NCI-H187 (cell line): ENCODE results near the gene CEP85L.
A peak's percentile ranks its signal among the peaks of the same experiment; 100 is the strongest.

Source experiments
- DNase-seq, 2 experiments: peaks; one replicate each; lab custom pipeline; 2025; lab: John Stamatoyannopoulos, UW

Gene CEP85L

DNA sequence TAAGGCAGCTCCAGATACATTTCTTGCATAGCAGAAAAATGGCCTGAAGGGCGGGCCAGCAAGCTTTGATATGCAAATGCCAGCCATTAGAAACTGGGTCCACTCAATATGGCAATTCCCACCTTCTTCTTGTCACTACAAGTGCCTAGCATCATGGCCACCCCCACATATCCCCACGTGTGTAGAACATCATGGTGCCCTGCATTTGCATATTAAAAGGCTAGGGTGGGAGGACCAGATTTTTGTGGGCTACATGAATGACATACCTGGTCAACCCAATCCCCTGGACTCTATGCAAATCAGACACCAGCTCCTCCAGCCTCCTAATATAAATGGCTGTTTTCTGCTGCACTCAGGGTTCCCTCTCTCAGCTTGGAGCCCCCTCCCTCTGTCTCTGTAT is 71.6 kb downstream of the CEP85L start:
- no peak for DNase-seq

DNA sequence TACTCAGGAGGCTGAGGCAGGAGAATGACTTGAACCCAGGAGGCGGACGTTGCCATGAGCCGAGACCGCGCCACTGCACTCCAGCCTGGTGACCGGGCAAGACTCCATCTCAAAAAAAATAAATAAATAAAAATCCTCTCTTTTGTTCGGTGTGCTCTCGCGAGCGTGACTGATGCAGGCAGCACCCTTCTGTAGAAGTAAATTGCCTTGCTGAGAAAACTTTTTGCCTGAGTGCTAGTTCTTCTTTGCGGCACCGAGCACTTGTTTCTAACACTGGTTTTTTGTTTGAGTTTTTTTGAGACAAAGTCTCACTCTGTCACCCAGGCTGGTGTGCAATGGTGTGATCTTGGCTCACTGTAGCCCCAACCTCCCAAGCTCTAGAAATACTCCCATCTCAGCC is 72.8 kb downstream of the CEP85L start:
- no peak for DNase-seq

DNA sequence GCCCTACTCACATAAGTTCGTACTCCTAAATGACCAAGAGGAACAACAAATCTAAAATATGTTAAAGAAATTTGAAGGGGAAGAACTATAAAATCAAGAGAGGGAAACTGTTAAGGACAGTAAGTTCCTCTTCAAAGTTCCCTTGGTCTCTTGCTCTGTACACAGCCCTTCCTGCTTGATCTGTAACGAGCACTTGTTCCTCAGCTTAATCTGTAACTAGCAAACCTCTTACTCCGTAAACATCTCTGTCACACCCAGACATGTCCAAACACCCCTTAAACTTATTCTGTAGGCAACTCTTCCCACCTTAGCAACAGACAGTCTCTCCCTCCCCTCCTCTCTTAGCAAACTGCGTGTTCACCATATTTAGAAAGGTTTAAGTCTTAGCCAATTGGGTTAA is 73.4 kb downstream of the CEP85L start:
- DNase-seq = no peak

DNA sequence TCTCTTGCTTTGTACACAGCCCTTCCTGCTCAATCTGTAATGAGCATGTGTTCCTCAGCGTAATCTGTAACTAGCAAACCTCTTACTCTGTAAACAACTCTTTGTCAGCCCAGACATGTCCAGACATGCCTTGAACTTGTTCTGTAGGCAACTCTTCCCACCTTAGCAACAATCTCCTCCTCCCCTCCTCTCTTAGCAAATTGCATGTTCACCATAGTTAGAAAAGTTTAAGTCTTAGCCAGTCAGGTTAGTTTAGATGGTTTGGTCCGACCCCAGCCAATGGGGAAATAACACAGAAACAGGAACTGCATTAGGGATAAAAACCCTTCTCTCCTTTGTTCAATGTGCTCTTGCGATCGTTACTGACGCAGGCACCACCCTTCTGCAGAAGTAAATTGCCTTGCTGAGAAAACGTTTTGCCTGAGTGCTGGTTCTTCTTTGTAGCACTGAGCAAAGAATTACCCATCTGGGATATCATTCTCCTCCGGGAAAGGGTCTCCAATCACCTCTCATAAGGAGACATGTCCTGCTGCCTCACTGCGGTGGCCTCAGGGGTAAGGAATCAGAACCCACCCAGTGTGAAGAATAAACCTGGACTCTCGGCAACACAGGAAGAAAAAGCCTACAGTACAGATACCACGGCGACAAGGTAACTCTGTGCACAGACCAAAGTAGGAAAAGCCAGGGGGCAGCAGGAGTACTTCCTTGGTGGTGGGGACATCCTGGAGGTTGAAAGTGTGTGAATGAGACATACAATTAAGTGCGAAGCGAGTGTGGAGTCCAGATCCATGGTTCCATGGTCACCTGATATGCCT is 77.1 kb downstream of the CEP85L start:
- DNase-seq = no peak

DNA sequence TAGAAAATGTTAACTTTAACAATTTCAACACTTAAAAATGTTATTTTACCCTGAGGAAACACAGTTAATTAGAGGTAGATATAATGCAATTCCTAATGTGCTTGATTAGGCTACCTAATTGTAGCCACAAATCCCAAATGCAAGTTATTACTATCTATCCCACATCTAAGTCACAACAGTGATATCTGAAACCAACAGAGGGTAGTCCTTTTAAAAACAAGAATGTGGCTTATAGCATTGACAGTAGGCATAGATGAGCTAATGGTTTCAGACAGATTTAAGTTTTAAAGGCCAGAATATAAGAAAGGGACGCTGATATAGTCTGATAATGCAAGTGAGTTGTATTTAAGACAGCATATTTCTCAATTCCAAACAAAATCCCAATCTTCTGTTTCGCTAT is 80.3 kb downstream of the CEP85L start:
- DNase-seq = no peak

DNA sequence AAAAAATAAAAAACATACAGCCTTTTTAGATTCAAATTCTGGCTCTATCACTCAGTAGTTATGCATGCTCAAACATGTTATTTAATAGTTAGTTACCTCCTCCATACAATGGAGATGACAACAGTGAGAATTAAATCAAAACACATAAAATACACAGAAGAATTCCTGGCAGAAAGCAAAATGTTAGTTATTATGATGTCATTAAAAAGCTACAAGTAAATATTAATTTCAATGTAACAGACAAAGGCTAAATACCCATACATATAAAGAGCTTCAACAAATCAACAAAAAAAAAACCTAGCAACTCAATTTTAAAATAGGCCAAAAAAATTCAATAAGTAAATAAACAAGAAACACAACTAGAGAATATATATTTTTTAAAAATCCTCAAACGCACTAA is 81.9 kb downstream of the CEP85L start:
- DNase-seq = no peak

DNA sequence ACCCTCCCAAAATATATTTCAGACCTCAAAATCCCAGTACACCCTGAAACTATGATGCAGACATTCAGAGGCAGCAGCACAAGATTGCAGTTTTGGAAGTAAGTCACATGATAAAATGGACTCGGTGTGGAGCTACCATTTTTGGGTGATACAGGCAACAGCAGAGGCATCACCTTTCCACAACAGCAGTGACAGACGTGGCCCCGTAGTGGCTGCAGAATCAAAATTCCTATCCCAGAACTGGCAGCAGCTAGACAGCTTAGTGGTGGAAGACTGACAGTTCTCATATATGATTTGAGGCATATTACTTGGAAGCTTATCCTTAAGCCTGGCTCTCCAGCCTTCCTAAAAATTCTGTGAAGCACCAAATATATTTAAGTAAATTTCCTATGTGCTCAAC is 83.4 kb downstream of the CEP85L start:
- DNase-seq = no peak

DNA sequence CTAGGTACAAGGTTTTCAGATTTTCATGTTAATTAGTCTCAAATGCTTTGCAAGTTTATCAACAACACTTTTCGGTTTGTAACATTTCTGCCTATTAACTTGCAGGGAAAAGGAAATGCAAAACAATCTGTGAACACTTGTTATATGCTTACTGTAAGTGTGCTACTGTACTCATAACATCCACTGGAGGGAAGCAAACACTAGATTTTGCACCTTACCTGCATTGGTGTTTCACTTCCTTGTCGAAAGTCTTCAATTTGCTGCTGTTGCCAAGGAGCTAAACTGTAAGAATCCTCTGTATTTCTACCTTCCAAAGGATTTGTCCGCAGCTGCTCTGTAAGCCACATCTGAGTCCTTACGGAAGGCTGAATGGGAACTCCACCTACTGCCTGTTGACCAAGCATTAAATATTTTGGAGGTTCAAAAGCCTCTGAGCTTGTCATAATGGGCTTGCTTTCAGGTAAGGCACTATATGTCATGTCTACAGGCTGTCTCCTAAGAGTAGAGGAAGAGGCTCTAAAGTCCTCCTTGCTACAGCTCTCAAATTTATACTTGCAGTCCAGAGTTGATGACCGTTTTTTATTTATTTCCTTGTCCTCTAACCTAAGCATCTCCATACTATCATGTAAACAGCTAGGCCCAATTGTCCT is 86.0 kb downstream of the CEP85L start:
- DNase-seq = no peak

DNA sequence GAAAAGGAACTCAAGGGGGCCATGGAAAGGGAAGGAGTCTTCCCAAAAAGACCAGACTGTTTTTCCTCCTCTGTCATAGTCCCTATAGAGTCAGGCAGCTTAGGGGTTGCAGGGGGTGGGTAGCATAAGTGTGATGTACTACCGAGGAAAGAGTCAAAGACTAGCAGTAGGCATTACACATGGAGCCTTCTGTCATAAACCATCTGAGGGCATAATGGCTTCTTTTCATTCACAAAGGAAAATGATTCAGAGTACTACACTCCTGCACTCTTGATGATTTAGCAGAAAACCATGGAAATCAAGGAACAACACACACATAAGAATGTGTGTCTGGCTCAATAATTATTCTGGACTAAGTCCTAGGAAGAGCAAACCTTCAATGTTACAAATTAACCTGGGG is 88.4 kb downstream of the CEP85L start:
- DNase-seq = no peak

DNA sequence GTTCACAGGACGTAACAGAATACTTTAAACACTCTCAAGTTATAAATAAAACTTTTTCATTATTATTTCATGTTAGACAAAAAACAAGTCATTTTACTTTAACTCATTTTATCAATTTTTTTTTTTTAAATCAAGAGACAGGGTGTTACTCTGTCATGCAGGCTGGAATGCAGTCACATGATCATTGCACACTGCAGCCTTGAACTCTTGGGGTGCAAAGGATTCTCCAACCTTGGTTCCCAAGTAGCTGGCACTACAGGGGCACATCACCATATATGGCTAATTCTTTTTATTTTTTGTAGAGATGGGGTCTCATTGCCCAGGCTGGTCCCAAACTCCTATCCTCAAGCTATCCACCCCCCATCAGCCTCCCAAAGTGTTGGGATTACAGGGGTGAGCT is 89.1 kb downstream of the CEP85L start:
- no peak for DNase-seq

DNA sequence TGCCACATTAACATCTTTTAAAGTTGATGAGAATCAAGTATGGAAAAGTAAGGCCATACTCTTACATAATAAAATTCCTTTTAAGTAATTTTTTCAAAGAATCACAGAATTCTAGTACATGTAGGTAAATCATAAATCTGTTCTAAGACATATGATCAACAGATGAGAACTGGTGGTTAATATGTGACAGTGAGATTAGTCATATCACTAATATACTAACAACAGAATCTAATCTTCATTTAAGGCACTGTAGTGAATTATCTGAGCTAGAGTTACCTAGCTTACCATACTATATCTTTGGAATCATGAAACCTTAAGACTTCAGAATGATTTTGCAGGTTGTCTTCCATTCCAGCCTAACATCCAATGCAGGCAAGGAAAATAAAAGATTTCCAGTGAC is 91.7 kb downstream of the CEP85L start:
- DNase-seq = no peak

DNA sequence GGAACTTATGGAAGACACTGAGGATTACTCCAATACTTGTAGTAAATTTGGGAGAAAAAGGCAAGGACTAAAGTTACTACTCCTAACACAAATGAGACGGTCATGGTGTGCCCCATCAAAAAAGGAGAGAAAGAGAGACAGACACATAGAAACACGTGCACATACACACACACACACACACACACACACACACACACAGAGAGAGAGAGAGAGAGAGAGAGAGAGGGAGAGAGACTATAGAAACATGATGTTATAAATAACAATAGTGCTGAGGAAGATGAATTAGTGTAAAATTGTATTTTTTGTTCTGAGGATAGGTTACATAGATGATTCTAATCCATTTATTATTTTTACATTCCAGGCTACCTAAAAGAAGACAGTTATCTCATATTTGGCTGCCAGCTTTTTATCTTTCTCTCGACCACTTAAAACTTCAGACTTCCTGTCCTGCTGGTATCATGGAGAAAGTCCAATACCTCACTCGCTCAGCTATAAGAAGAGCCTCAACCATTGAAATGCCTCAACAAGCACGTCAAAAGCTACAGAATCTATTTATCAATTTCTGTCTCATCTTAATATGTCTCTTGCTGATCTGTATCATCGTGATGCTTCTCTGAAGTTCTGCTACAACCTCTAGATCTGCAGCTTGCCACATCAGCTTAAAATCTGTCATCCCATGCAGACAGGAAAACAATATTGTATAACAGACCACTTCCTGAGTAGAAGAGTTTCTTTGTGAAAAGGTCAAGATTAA is 92.8 kb downstream of the CEP85L start:
- DNase-seq = no peak

DNA sequence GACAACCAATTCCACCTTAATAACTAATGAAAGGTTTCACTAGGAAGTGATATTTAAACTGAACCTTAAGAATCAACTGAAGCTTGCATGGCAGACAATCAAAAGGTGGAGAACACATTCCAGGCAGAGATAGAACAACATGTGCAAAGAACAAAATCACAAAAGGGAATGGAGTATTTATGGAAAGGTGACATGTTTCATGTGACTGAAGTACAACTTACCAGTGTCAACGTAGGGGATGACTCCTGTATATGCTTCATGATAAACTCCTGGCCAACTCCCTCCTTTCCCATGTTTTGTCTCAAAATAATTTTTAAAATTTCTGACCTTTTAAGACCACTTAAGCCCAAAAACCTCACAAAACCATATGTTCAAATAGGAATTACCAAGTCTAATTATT is 96.7 kb downstream of the CEP85L start:
- DNase-seq = no peak

DNA sequence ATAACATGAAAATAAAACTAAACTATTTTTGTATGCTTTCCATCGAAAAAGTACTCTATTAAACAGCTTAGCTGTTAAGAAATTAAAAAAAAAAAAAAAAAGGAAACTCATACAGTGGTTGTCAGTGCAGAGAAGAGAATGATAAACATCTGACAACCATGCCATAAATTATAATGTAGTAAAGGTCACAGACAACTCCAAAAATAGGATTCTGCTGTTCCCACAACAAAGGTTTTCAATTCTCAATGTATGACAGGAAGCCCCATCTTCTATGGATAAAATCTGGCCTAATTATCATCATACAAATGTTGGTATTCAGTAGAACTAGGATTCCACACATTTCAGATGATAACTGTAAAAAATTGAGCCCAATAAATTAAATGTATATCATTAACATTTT is 98.3 kb downstream of the CEP85L start:
- no peak for DNase-seq

DNA sequence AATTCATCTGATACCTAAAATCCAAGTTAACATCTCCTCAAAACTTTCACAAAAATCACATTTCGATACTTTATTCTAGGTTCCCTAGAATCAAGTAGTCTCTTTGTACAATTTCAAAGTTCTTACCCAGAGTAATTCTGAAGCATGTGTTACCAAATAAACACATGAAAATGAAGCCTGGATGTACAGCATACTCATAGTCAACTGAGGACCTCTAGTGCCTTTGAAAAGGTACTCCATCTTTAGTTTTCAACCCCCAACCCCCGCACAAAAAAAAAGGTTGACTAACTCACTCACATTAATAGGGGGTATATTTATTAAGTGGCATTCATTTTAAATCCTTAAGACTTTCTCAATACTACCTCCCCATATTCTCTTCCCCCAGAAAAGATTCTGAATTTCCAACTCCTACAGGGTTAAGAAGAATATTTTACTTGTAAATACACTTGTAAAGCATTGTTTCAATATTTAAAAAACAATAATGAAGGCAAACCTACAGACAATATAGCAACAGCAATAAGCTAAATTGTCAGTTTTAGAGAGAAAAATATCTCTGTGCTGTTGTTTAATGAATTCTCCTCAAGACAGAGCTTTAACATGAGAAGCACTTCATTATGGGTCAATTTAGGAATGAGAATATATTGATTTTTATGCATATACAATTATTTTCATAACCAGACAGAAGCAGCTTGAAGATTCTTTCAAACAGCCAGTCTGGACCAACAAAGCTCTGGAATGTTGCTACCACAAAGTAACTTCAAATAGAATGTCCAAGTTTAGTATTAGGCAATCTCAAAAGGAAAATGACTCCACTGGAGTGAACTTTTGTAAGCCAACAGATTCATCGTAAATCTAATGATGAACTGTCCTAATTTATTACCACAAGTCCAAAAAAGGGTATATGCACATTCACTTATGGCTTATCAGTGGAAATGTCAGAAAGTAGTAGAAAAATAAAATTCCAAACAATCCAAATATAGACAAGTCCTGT is 100.0 kb downstream of the CEP85L start:
- peak in 1 of 2 experiments; percentile 8 for DNase-seq

DNA sequence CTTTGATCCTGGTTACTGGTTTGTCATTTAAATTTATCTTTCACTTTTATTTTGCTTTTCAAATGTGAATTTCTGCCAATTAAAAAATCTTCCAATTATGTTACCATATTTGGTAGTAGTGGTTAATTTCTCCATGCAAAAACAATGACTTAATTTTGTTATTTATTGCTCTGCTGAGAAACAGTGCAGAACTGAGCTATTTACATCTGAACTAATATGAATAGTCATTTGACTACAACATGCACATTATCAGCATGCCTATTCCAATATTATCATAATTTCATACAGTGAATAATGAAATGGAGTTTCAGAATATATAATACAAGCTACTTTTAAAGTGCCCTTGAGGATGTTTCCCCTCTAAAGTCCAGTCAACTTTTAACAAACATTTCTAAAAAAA is 102.8 kb downstream of the CEP85L start:
- no peak for DNase-seq

DNA sequence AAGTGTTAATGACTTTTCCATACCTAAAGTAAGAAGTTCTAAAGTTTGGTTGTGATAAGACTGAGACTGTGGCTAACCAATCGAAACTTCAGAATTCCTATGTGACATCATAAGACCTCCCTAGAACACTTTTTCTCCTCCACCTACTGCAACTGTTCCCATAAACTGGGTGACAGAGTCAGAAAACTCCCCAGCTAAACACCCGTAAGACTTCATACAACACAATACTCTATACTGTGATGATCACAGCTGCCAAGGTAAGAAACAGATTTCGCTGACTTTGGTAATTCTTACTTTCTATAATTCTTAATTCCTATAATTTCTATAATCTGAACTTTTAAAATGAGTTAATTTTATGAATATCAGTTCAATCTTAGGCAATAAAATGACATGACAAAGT is 103.3 kb downstream of the CEP85L start, which contains the start of gene PLN:
Gene PLN (plus strand): TSS at position 161 of the 400 bp plus-strand sequence. CDS start 10,626 bp downstream, outside the sequence.
- DNase-seq = no peak

DNA sequence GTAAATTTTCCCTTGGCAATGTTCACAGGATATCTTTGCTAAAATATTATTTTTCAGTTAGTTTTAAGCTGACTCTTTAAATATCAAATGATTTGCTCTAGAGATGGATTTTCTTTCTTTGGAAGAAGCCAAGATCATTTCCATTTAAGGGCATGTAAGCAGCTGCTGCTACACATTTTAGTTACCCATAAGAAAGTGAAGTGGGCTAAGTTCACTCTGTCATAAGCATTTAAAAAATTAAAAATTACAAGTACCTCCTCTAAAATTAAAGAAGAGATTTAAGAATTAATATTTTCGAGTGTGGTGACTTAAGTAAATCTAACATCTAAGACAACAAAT is 104.5 kb downstream of the CEP85L start:
- no peak for DNase-seq

DNA sequence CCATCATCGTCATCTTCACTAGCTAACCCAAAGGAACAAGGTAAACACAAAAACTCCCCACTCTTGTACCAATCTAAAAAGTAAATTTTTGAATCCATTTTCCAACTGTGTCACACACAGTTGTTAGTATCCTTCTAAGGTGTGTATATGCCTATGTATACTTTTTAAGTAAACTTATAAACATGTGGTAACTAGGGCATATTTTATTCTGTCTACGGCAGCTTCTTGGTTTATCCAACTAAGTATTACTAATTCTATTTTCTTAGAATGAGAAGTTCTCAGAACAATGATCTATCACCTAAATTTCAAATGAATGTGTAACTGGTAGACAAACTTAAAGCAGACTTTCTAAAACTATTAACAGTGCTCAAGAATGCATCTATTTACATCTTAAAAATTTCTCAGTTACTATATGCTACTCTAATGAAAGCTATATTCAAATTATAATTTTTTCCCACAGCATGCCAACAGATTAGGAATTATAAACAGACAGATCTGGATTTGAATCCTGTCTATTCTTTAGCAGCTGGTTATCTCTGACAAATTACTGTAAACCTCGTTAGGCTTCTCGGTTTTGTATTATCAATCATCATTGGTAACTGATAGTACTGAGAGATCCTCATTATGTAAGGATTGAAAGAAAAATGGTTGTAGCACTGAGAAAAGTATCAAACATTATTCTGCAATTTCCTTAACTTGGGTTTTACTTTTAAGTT is 105.1 kb downstream of the CEP85L start:
- no peak for DNase-seq

DNA sequence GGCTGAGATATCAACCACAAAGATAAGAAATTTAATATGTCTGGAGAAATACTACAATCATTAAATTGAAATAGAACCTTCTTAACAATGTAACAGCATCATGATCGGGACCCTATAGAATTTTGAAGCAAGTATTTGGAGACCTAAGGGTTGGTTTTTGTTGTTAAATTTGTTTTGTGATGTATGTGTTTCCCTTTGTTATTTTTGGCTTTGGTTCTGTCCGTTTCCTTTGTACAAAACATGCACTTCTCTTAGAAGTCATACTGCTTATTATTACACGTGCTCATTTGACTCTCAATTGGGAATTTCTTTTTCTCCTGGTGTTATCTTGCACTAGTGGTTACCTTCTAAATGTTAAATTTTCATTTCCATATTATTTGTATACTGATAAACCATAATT is 107.3 kb downstream of the CEP85L start:
- no peak for DNase-seq
